ENCODE results near the gene ELAVL1.

DNA sequence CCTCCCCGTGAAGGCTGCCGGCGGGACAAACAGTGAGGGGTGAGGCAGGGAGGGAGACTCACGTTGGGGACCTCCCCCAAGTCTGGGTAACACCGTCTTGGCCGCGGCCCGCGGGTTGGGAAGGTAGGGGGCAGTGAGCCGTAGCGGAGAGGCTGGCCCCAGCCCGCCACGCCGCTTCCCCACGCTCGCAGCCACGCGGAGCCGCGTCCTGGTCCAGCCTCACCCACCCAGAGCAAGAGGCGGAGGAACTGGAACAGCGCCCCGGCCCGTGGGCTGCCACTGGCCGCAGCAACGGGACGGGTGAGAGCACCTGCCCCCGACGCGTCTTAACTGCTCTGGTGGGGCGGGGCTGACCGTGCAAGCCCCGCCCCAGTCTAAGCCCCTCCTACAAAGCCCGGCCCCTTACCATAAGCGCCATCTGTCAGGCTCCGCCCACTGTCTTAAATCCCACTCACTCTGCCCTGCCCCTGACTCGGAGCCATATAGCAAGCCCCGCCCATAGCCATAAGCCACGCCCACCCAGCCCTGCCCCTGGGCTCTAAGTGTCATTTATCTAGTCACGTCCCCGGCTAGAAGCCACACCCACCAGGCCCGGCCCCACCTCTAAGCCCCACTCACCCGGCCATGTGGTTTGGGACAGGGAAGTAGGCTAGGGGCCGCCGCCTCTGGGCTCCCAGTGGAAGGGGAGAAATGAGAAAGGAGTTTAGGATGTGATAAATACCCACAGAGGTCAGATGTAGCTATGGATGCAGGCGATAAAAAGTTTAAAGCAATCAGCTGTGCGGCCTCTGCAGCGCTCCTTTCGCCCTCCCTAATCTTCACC is 45.0 kb upstream of the ELAVL1 start:
- TF ChIP-seq TAF15 (IDR thresholded peaks at IDR 0.05; ENCODE audit: low read depth, low read length, poor library complexity, severe bottlenecking) (no peak), EP300 (IDR thresholded peaks at IDR 0.05; ENCODE audit: low read depth in 2 of 2, low read length in 2 of 2) (no peak), EP300 (CRISPR knock-in tag; IDR thresholded peaks at IDR 0.05; ENCODE audit: borderline replicate concordance) (no peak), ZNF496 (CRISPR knock-in tag; IDR thresholded peaks at IDR 0.05; ENCODE audit: insufficient replicate concordance) (no peak)
- TF ChIP-seq, protein P1, sequence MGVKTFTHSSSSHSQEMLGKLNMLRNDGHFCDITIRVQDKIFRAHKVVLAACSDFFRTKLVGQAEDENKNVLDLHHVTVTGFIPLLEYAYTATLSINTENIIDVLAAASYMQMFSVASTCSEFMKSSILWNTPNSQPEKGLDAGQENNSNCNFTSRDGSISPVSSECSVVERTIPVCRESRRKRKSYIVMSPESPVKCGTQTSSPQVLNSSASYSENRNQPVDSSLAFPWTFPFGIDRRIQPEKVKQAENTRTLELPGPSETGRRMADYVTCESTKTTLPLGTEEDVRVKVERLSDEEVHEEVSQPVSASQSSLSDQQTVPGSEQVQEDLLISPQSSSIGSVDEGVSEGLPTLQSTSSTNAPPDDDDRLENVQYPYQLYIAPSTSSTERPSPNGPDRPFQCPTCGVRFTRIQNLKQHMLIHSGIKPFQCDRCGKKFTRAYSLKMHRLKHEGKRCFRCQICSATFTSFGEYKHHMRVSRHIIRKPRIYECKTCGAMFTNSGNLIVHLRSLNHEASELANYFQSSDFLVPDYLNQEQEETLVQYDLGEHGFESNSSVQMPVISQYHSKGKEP (CRISPR knock-in tag; IDR thresholded peaks at IDR 0.05) = no peak
- TF ChIP-seq, protein P2, sequence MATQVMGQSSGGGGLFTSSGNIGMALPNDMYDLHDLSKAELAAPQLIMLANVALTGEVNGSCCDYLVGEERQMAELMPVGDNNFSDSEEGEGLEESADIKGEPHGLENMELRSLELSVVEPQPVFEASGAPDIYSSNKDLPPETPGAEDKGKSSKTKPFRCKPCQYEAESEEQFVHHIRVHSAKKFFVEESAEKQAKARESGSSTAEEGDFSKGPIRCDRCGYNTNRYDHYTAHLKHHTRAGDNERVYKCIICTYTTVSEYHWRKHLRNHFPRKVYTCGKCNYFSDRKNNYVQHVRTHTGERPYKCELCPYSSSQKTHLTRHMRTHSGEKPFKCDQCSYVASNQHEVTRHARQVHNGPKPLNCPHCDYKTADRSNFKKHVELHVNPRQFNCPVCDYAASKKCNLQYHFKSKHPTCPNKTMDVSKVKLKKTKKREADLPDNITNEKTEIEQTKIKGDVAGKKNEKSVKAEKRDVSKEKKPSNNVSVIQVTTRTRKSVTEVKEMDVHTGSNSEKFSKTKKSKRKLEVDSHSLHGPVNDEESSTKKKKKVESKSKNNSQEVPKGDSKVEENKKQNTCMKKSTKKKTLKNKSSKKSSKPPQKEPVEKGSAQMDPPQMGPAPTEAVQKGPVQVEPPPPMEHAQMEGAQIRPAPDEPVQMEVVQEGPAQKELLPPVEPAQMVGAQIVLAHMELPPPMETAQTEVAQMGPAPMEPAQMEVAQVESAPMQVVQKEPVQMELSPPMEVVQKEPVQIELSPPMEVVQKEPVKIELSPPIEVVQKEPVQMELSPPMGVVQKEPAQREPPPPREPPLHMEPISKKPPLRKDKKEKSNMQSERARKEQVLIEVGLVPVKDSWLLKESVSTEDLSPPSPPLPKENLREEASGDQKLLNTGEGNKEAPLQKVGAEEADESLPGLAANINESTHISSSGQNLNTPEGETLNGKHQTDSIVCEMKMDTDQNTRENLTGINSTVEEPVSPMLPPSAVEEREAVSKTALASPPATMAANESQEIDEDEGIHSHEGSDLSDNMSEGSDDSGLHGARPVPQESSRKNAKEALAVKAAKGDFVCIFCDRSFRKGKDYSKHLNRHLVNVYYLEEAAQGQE (IDR thresholded peaks at IDR 0.05; ENCODE audit: borderline replicate concordance in 1 of 2, low read depth in 1 of 2, low read length in 2 of 2) = no peak
- TF ChIP-seq, protein P3, sequence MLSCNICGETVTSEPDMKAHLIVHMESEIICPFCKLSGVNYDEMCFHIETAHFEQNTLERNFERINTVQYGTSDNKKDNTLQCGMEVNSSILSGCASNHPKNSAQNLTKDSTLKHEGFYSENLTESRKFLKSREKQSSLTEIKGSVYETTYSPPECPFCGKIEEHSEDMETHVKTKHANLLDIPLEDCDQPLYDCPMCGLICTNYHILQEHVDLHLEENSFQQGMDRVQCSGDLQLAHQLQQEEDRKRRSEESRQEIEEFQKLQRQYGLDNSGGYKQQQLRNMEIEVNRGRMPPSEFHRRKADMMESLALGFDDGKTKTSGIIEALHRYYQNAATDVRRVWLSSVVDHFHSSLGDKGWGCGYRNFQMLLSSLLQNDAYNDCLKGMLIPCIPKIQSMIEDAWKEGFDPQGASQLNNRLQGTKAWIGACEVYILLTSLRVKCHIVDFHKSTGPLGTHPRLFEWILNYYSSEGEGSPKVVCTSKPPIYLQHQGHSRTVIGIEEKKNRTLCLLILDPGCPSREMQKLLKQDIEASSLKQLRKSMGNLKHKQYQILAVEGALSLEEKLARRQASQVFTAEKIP (CRISPR knock-in tag; IDR thresholded peaks at IDR 0.05; ENCODE audit: borderline replicate concordance) = no peak
